ENCODE measurements around the gene PHKG2.

- TF ChIP-seq CTCF (optimal IDR thresholded peaks at IDR 0.05 in 1 of 3, IDR thresholded peaks at IDR 0.05 in 1 of 3, conservative IDR thresholded peaks at IDR 0.05 in 1 of 3; ENCODE audit: extremely low read depth in 1 of 3, insufficient read depth in 2 of 3, low read length in 3 of 3) (no peak), EZH2 (IDR thresholded peaks at IDR 0.05; ENCODE audit: low read length) (no peak)
Measured at GRCh38 chr16:30773826-30774225, 25.6 kb downstream of the PHKG2 start.

Data from keratinocyte (primary cell).